Left lung (tissue), 10 donors: ENCODE measurements around the gene RNF5. TPM values are rescaled to one million over a fixed set of nuclear protein-coding genes. Genes with fewer than 3 reads are reported as not detected.
"Not testable (repeated sequence)": the region's sequence is repeated elsewhere in the genome, so short reads cannot be mapped to it uniquely, and the experiment has no call there.

Source experiments
- ATAC-seq: fragments of 200-7000 bp; cut with Tn5 transposase; one replicate; pipeline ENCODE4 v1.9.1; 2020; ENCODE audit warnings: moderate library complexity
- DNase-seq, 4 donors: peaks; one replicate each; pipeline ENCODE4 v3.0.0-alpha.2; 2013 to 2020
- H3K27ac ChIP-seq, 2 donors: fragments of 200-600 bp; sonication (generic) in 1 of 2; one replicate each; pipeline versions ENCODE4 v1.5.0 to v1.8.0; 2020 to 2021
- H3K27me3 ChIP-seq, 2 donors: fragments of 200-600 bp; sonication (generic) in 1 of 2; one replicate each; pipeline versions ENCODE4 v1.5.0 to v1.8.0; 2020 to 2021
- H3K36me3 ChIP-seq, 2 donors: fragments of 200-600 bp; sonication (generic) in 1 of 2; one replicate each; pipeline versions ENCODE4 v1.5.0 to v1.8.0; 2020 to 2021
- H3K4me1 ChIP-seq, 2 donors: fragments of 200-600 bp; one replicate each; pipeline ENCODE4 v1.8.0; 2021
- H3K4me3 ChIP-seq, 2 donors: fragments of 200-600 bp; sonication (generic) in 1 of 2; one replicate each; pipeline versions ENCODE4 v1.5.0 to v1.8.0; 2020 to 2021; ENCODE audit warnings: mild to moderate bottlenecking in 1 of 2
- H3K9me3 ChIP-seq, 2 donors: fragments of 200-600 bp; sonication (generic) in 1 of 2; one replicate each; pipeline versions ENCODE4 v1.5.0 to v1.8.0; 2020 to 2021
- intact Hi-C, 2 donors: fragments of 100-400 bp; cut with DNase I; formaldehyde crosslinking; loops; one replicate each; pipeline versions ENCODE4 v1.11.2 to v1.14.2; 2022
- polyA plus RNA-seq, 6 donors: library from polyadenylated mRNA; unstranded; fragments of 120-200 nt; gene quantifications; one replicate each; pipeline ENCODE4 v1.2.1, GENCODE V29; 2013; ENCODE audit not compliant: insufficient read length in 6 of 6
- total RNA-seq, 2 donors: library from RNA; stranded (reverse); fragmentation: NEBNext Ultra II Directional; extraction: Animal tissue kit (Norgen Biotek cat#: 25700); gene quantifications; one replicate each; pipeline ENCODE4 v1.2.1, GENCODE V29; 2021
- TF ChIP-seq, protein P1 (sequence below), 2 donors: fragments of 200-600 bp; sonication (generic) in 1 of 2; IDR thresholded peaks; one replicate each; pipeline versions ENCODE4 v1.5.0 to v1.8.0; 2021; ENCODE audit warnings: antibody characterized with exemption in 2 of 2
- donor health status: DM: no; HTN: yes; CAD: no.
- donor health status: DM: no; HTN: no; CAD: no.

The RNF5 gene
- total and polyA plus RNA-seq, 8 donors, result 43.9 to 81.5 (median 68.2) TPM

DNA sequence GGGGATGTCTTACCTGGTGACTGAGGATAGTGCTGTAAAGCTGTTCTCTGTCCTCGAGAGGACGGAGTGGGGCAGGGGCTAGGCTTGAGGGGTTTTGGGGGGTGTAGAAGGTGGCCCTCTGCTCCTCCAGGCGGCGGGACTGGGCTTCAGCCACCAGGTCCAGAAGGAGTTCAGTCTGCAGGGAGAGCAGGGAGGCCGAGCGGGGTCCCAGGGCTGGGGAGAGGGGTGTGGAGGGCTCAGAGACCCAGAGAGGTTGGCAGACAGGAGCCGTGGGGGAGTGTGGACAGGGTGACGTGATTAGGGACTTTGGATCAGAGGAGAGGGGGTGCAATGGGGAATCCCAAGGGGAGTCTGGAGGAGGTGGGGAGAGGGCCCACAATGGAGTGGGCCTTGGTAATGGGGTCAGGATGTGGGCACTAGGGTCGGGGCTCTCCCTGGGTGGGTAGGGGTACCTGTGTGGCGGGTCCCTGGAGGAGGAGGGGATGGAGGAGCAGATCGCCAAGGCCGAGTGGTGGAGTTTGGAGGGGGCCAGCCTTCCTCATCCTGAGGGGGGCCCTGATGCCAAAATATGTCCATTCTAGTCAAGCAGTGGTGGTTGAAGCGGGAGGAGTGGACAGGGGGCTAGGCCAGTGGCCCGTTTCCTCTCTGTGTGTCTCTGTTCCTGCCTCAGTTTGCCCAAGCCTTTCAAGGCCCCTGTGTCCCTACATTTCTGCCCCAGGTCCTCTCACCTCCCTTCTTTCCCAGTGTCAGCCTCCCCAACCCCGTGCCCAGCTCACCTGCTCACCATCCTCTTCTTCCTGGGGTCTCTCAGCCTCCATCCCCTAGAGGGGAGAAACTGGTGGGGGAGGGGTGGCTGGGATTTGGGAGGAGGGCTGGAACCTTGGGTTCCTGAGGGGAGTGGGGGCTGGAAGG is 13.7 kb downstream of the RNF5 start:
- Histone ChIP-seq H3K27me3 (no peaks in the 10 kb centered on the region), H3K27ac (peak overlapping the region; percentile 95 to 100), H3K9me3 (no peaks in the 10 kb centered on the region), H3K4me3 (peak overlapping the region; percentile 21 to 78), H3K4me1 (peaks cover 21 to 84% of the 10 kb centered on the region in 2 donors), H3K36me3 (peaks cover 0 to 16% of the 10 kb centered on the region in 2 donors)
- intact Hi-C loops, result no loop called here
- ATAC-seq (no peak), DNase-seq (no peak)
- TF ChIP-seq, protein P1, sequence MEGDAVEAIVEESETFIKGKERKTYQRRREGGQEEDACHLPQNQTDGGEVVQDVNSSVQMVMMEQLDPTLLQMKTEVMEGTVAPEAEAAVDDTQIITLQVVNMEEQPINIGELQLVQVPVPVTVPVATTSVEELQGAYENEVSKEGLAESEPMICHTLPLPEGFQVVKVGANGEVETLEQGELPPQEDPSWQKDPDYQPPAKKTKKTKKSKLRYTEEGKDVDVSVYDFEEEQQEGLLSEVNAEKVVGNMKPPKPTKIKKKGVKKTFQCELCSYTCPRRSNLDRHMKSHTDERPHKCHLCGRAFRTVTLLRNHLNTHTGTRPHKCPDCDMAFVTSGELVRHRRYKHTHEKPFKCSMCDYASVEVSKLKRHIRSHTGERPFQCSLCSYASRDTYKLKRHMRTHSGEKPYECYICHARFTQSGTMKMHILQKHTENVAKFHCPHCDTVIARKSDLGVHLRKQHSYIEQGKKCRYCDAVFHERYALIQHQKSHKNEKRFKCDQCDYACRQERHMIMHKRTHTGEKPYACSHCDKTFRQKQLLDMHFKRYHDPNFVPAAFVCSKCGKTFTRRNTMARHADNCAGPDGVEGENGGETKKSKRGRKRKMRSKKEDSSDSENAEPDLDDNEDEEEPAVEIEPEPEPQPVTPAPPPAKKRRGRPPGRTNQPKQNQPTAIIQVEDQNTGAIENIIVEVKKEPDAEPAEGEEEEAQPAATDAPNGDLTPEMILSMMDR (IDR thresholded peaks at IDR 0.05), result no peak

DNA sequence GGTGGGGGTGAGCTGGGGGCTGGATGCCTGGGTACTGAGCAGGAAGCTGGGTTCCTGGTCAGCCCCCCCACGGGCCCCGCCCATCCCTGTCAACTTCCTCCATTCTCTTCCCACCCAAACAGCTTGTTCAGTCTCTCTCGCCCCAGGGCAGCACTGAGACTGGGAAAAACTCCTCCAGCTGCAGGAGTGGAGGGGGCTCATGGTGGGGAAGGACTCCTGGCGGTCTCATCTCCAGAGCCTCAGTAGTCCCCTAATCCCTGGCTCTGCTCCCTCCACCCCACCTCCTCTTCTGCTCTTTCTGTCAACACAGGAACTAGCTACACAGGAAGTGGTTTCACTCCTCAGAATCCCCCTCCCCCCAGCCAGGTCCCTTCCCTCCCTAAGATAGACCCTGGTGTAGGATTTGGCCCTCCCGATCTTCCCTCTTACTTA is 14.4 kb downstream of the RNF5 start, which contains the start of gene GPSM3:
Gene GPSM3 (minus strand): TSS at position 36 of the 432 bp plus-strand sequence. CDS start 130 bp downstream, outside the sequence.
- no peaks in the 10 kb centered on the region for H3K9me3 ChIP-seq
- no peak for ATAC-seq
- H3K36me3 ChIP-seq, result peaks cover 0 to 9% of the 10 kb centered on the region in 2 donors
- H3K27ac ChIP-seq, result peak within 1 kb of the TSS; percentile 95 to 100
- peaks cover 26 to 84% of the 10 kb centered on the region in 2 donors for H3K4me1 ChIP-seq
- peak in 3 of 4 donors; percentile 50 to 92 (median 78) for DNase-seq
- intact Hi-C loops, result no loop called here
- TF ChIP-seq, protein P1 (IDR thresholded peaks at IDR 0.05), result no peak
- no peaks in the 10 kb centered on the region for H3K27me3 ChIP-seq
- H3K4me3 ChIP-seq, result peak within 1 kb of the TSS; percentile 21 to 78

DNA sequence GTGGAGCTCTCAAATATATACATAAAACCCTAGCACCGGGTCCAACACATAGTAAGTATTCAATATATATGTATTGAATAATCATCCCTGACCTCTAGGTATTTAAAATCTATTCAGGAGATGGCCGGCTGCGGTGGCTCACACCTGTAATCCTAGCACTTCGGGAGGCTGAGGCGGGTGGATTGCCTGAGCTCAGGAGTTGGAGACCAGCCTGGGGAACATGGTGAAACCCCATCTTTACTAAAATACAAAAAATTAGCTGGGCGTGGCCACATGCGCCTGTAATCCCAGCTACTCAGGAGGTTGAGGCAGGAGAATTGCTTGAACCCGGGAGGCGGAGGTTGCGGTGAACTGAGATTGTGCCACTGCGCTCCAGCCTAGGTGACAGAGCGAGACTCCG is 14.9 kb downstream of the RNF5 start:
- H3K27me3 ChIP-seq, DNase-seq, ATAC-seq, intact Hi-C loops, H3K9me3 ChIP-seq, H3K36me3 ChIP-seq: not testable (repeated sequence)
- Histone ChIP-seq H3K27ac (peak overlapping the region; percentile 95 to 100), H3K4me1 (peaks cover 26 to 84% of the 10 kb centered on the region in 2 donors), H3K4me3 (peak overlapping the region in 1 of 2 donors; percentile 78)

GRCh38 chr6:32194388-32194787 is 16.2 kb downstream of the RNF5 start:
- H3K9me3 ChIP-seq, result no peaks in the 10 kb centered on the region
- DNase-seq (no peak), ATAC-seq (no peak)
- no peaks in the 10 kb centered on the region for H3K27me3 ChIP-seq
- H3K27ac ChIP-seq, result peak overlapping the region; percentile 93 to 100
- peaks cover 26 to 71% of the 10 kb centered on the region in 2 donors for H3K4me1 ChIP-seq
- TF ChIP-seq, protein P1 (IDR thresholded peaks at IDR 0.05), result no peak
- intact Hi-C loops, result no loop called here
- H3K4me3 ChIP-seq, result peak overlapping the region in 1 of 2 donors; percentile 66
- no peaks in the 10 kb centered on the region for H3K36me3 ChIP-seq

DNA sequence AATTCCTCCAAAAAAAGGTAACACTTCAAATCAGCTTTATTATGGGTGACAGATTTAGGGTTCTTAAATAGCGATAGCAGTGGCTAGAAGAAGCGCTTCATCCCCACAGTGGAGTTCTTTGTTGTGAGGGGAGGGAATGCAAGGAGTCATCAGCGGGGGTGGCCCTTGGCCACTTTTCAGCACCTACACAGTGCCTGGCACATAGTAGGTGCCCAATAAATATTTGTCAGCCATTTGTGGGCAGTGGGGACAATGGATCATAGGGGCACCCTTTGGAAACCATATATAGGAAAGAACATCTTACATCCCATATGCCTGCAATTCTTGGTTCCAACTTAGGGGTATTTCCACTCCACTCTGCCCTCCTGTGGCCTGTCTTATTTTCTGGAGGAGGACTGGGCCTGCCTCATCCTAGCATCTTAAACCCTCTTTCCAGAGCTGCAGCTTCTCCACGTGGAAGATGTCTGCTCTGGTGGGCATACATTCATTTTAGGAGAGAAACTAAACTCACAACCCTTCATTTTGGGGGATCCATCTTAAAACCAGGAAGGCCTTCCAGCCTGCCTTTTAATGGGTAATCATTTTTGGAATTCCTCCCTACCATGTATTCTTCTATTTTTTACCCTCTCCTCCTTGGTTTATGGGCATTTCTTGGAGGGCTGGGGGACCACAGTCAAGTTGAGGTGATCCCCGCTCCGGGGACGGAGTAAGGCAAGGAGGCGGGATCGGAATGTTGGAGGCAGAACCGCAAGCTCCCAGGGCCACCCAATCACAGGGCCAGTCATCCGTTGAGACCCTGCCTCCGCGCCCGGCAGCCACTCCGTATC is 16.8 kb downstream of the RNF5 start:
- ATAC-seq, result peak; percentile 7
- Histone ChIP-seq H3K4me1 (peaks cover 26 to 70% of the 10 kb centered on the region in 2 donors), H3K27me3 (no peaks in the 10 kb centered on the region), H3K36me3 (no peaks in the 10 kb centered on the region), H3K4me3 (peak overlapping the region; percentile 28 to 66), H3K9me3 (no peaks in the 10 kb centered on the region), H3K27ac (peak overlapping the region; percentile 93 to 100)
- TF ChIP-seq, protein P1 (IDR thresholded peaks at IDR 0.05), result no peak
- peak in 2 of 4 donors; percentile 42 to 57 for DNase-seq
- intact Hi-C loops, result no loop called here
